ENCODE measurements around the gene PTH2. TPM values are rescaled to one million over a fixed set of nuclear protein-coding genes. Genes with fewer than 3 reads are reported as not detected.
"Not testable (repeated sequence)": the region's sequence is repeated elsewhere in the genome, so short reads cannot be mapped to it uniquely, and the experiment has no call there.

PTH2 gene
- total RNA-seq, 1 experiment from 2014 or later, result 0.96 TPM

DNA sequence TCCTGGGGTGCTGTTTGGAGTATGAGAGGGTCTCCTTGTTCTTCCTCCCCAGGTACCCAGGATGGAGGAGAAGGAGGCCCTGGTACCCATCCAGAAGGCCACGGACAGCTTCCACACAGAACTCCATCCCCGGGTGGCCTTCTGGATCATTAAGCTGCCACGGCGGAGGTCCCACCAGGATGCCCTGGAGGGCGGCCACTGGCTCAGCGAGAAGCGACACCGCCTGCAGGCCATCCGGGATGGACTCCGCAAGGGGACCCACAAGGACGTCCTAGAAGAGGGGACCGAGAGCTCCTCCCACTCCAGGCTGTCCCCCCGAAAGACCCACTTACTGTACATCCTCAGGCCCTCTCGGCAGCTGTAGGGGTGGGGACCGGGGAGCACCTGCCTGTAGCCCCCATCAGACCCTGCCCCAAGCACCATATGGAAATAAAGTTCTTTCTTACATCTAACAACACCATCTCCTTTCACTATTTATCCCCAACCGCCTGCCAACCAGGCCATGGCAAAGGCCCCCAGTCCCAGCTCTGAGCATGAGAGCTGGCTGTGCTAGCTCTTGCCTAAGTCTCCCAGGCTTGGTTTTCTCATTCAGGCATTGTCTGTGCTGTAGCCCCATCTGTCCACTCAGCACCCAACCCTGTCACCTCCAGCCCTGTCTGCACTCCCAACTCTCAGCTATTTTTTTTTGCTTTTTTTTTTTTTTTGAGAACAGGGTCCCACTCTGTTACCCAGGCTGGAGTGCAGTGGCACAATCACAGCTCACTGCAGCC is 48.4 kb downstream of the PTH2 start:
- no CpG with 5 or more reads among the region's 16 CpGs for WGBS (ENCODE audit: extremely low coverage, insufficient read length, low lambda C conversion rate)
- TF ChIP-seq, protein P1, sequence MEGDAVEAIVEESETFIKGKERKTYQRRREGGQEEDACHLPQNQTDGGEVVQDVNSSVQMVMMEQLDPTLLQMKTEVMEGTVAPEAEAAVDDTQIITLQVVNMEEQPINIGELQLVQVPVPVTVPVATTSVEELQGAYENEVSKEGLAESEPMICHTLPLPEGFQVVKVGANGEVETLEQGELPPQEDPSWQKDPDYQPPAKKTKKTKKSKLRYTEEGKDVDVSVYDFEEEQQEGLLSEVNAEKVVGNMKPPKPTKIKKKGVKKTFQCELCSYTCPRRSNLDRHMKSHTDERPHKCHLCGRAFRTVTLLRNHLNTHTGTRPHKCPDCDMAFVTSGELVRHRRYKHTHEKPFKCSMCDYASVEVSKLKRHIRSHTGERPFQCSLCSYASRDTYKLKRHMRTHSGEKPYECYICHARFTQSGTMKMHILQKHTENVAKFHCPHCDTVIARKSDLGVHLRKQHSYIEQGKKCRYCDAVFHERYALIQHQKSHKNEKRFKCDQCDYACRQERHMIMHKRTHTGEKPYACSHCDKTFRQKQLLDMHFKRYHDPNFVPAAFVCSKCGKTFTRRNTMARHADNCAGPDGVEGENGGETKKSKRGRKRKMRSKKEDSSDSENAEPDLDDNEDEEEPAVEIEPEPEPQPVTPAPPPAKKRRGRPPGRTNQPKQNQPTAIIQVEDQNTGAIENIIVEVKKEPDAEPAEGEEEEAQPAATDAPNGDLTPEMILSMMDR (conservative IDR thresholded peaks at IDR 0.05), result no peak
- Histone ChIP-seq H4K20me1 (ENCODE audit: control insufficient read depth, insufficient read depth, insufficient read length) (no peaks in the 10 kb centered on the region), H2BK120ac (ENCODE audit: low read depth, low read length, poor library complexity, severe bottlenecking) (no peak overlapping the region), H3K79me1 (ENCODE audit: insufficient read depth, low read depth, low read length, poor library complexity, severe bottlenecking) (no peaks in the 10 kb centered on the region), H3K23me2 (ENCODE audit: insufficient read length, low read depth, low read length, poor library complexity, severe bottlenecking) (no peaks in the 10 kb centered on the region), H3K4me1 (ENCODE audit: insufficient read depth, low read length) (no peaks in the 10 kb centered on the region), H3K23ac (ENCODE audit: insufficient read length, low read depth, low read length) (no peak overlapping the region), H4K8ac (replicated peaks; ENCODE audit: insufficient read length, low read depth, low read length) (no peak overlapping the region), H3K79me2 (ENCODE audit: insufficient read depth, low read length) (no peaks in the 10 kb centered on the region), H2BK15ac (ENCODE audit: low read depth, low read length) (no peak overlapping the region), H2BK5ac (ENCODE audit: insufficient read length, low read length) (no peak overlapping the region), H3T11ph (ENCODE audit: low read length) (no peak overlapping the region), H2AK5ac (ENCODE audit: insufficient read length, low read length) (no peak overlapping the region), H2AFZ (ENCODE audit: low read length) (no peak overlapping the region), H2BK20ac (ENCODE audit: low read depth, low read length, poor library complexity, severe bottlenecking) (no peak overlapping the region), H2BK12ac (ENCODE audit: insufficient read length, low read depth, low read length) (no peak overlapping the region), H4K91ac (ENCODE audit: insufficient read length, low read depth, low read length) (no peak overlapping the region), H4K5ac (ENCODE audit: insufficient read length, low read depth, low read length) (no peak overlapping the region), H3K4me2 (ENCODE audit: insufficient read depth, insufficient read length, low read length) (no peak overlapping the region), H3K18ac (ENCODE audit: insufficient read length, low read depth, low read length) (no peak overlapping the region), H3K9me3 (ENCODE audit: control insufficient read depth, low read depth, low read length) (peaks cover 5% of the 10 kb centered on the region), H3K56ac (ENCODE audit: insufficient read length, low read depth, low read length) (no peak overlapping the region), H3K27ac (ENCODE audit: insufficient read length, low read depth, low read length) (no peak overlapping the region), H3K14ac (ENCODE audit: insufficient read depth, low read length) (no peak overlapping the region), H3K27me3 (ENCODE audit: insufficient read depth, low read length) (no peaks in the 10 kb centered on the region), H3K4ac (ENCODE audit: low read depth, low read length) (no peak overlapping the region), H3K9ac (ENCODE audit: extremely low read depth, insufficient read length, low read length) (no peak overlapping the region)
- peaks cover 4 to 9% of the 10 kb centered on the region in 2 experiments; a peak in 2 of 4 replicates for H3K4me1 Mint-ChIP-seq
- no peak for DNase-seq
- no peak overlapping the region for H3K27ac Mint-ChIP-seq
- H3K9me3 Mint-ChIP-seq, result peaks cover 3 to 6% of the 10 kb centered on the region in 2 experiments
- peaks cover 24% of the 10 kb centered on the region for H3K27me3 Mint-ChIP-seq (ENCODE audit: low read depth)
- H3K4me3 Mint-ChIP-seq, result no peak overlapping the region
- peaks cover 3 to 7% (median 3%) of the 10 kb centered on the region in 3 experiments; a peak in 5 of 7 replicates for H3K36me3 Mint-ChIP-seq (ENCODE audit: insufficient read depth in 1 of 3, low read depth in 3 of 3)

DNA sequence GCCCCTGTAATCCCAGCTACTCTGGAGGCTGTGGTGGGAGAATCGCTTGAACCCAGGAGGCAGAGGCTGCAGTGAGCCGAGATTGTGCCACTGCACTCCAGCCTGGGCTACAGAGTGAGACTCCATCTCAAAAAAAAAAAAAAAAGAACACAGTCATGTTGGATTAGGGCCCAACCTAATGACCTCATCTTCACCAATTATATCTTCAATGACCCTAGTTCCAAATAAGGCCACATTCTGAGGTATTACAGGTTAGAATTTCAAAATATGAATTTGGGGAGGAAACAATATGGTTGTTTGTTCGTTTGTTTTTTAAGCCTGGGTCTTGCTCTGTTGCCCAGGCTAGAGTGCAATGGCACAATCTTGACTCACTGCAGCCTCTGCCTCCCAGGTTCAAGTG is 50.1 kb downstream of the PTH2 start:
- not testable (repeated sequence) for H3K27me3 ChIP-seq (ENCODE audit: insufficient read depth, low read length); H3K4me1 ChIP-seq (ENCODE audit: insufficient read depth, low read length); H2BK20ac ChIP-seq (ENCODE audit: low read depth, low read length, poor library complexity, severe bottlenecking); H3K79me2 ChIP-seq (ENCODE audit: insufficient read depth, low read length); H3K23me2 ChIP-seq (ENCODE audit: insufficient read length, low read depth, low read length, poor library complexity, severe bottlenecking); H3K4me2 ChIP-seq (ENCODE audit: insufficient read depth, insufficient read length, low read length); H2BK5ac ChIP-seq (ENCODE audit: insufficient read length, low read length); H3K27ac ChIP-seq (ENCODE audit: insufficient read length, low read depth, low read length); H4K91ac ChIP-seq (ENCODE audit: insufficient read length, low read depth, low read length); H3K4ac ChIP-seq (ENCODE audit: low read depth, low read length); H4K8ac ChIP-seq (replicated peaks; ENCODE audit: insufficient read length, low read depth, low read length); H3K4me3 Mint-ChIP-seq; H3K4me1 Mint-ChIP-seq; H2BK12ac ChIP-seq (ENCODE audit: insufficient read length, low read depth, low read length); H3T11ph ChIP-seq (ENCODE audit: low read length); H3K56ac ChIP-seq (ENCODE audit: insufficient read length, low read depth, low read length); H3K79me1 ChIP-seq (ENCODE audit: insufficient read depth, low read depth, low read length, poor library complexity, severe bottlenecking); H2AFZ ChIP-seq (ENCODE audit: low read length); H4K5ac ChIP-seq (ENCODE audit: insufficient read length, low read depth, low read length); H2AK5ac ChIP-seq (ENCODE audit: insufficient read length, low read length); H2BK120ac ChIP-seq (ENCODE audit: low read depth, low read length, poor library complexity, severe bottlenecking); H3K23ac ChIP-seq (ENCODE audit: insufficient read length, low read depth, low read length); DNase-seq; H3K14ac ChIP-seq (ENCODE audit: insufficient read depth, low read length); H4K20me1 ChIP-seq (ENCODE audit: control insufficient read depth, insufficient read depth, insufficient read length); H3K9ac ChIP-seq (ENCODE audit: extremely low read depth, insufficient read length, low read length); H3K27ac Mint-ChIP-seq; H3K18ac ChIP-seq (ENCODE audit: insufficient read length, low read depth, low read length); H2BK15ac ChIP-seq (ENCODE audit: low read depth, low read length)
- peaks cover 10 to 16% (median 12%) of the 10 kb centered on the region in 3 experiments; a peak in 6 of 7 replicates for H3K36me3 Mint-ChIP-seq (ENCODE audit: insufficient read depth in 1 of 3, low read depth in 3 of 3)
- peaks cover 25% of the 10 kb centered on the region for H3K27me3 Mint-ChIP-seq (ENCODE audit: low read depth)
- peaks cover 16 to 21% of the 10 kb centered on the region in 2 experiments for H3K9me3 Mint-ChIP-seq
- WGBS (ENCODE audit: extremely low coverage, insufficient read length, low lambda C conversion rate), result no CpG with 5 or more reads among the region's 3 CpGs
- peaks cover 11% of the 10 kb centered on the region for H3K9me3 ChIP-seq (ENCODE audit: control insufficient read depth, low read depth, low read length)
